GM19043 (cell line): ENCODE data around the gene FLOT2.
"Not testable (repeated sequence)": the region's sequence is repeated elsewhere in the genome, so short reads cannot be mapped to it uniquely, and the experiment has no call there.

Experiments
- ATAC-seq: cut with Tn5 transposase; IDR thresholded peaks from one replicate; pipeline ENCODE4 v1.9.1; 2021; ENCODE audit warnings: low read depth; ENCODE audit not compliant: unreplicated experiment

FLOT2 gene

GRCh38 chr17:28897769-28898526 lies 415 bp upstream of the FLOT2 start:
- no peak for ATAC-seq

- no peak for ATAC-seq
These were observed 1.0 kb downstream of the FLOT2 start for GRCh38 chr17:28896491-28896883.

GRCh38 chr17:28895794-28896447 lies 1.6 kb downstream of the FLOT2 start:
- ATAC-seq, result no peak

- not testable (repeated sequence) for ATAC-seq
These were observed 4.0 kb downstream of the FLOT2 start for GRCh38 chr17:28893248-28894183.

- no peak for ATAC-seq
These were observed 5.5 kb downstream of the FLOT2 start for GRCh38 chr17:28892024-28892423.

- ATAC-seq, result no peak
These were observed 6.3 kb downstream of the FLOT2 start for GRCh38 chr17:28891201-28891600.

- no peak for ATAC-seq
These were observed 7.5 kb downstream of the FLOT2 start for GRCh38 chr17:28889996-28890395.

- no peak for ATAC-seq
These were observed 8.7 kb downstream of the FLOT2 start for GRCh38 chr17:28888832-28889231.

GRCh38 chr17:28887871-28888471 lies 9.6 kb downstream of the FLOT2 start:
- no peak for ATAC-seq

- no peak for ATAC-seq
These were observed 11.6 kb downstream of the FLOT2 start for GRCh38 chr17:28885951-28886350.

- no peak for ATAC-seq
These were observed 12.2 kb downstream of the FLOT2 start for GRCh38 chr17:28885363-28885762.

GRCh38 chr17:28883967-28884702 lies 13.4 kb downstream of the FLOT2 start:
- no peak for ATAC-seq

- no peak for ATAC-seq
These were observed 15.2 kb downstream of the FLOT2 start for GRCh38 chr17:28882154-28882895.

- ATAC-seq, result no peak
These were observed 15.9 kb downstream of the FLOT2 start for GRCh38 chr17:28881533-28882056.

GRCh38 chr17:28880572-28880945 lies 17.0 kb downstream of the FLOT2 start:
- no peak for ATAC-seq

GRCh38 chr17:28879886-28880571 lies 17.5 kb downstream of the FLOT2 start:
- ATAC-seq, result no peak

- ATAC-seq, result no peak
These were observed 18.6 kb downstream of the FLOT2 start for GRCh38 chr17:28878981-28879380.

- no peak for ATAC-seq
These were observed 19.2 kb downstream of the FLOT2 start for GRCh38 chr17:28878158-28878910.
